ENCODE data around the gene VPS41. TPM values are rescaled to one million over a fixed set of nuclear protein-coding genes. Genes with fewer than 3 reads are reported as not detected.

Gene VPS41
- polyA plus RNA-seq, 3 donors = 12.7 to 62.2 (median 56.7) TPM

- Histone ChIP-seq H3K9me3 (replicated peaks in 1 of 2; ENCODE audit: control insufficient read depth in 1 of 2, insufficient read depth in 1 of 2, low read length in 2 of 2) (no peaks in the 10 kb centered on the region), H3K36me3 (replicated peaks in 1 of 2; ENCODE audit: control insufficient read depth in 1 of 2, insufficient read depth in 2 of 2, low read length in 2 of 2) (no peaks in the 10 kb centered on the region), H3K79me2 (ENCODE audit: insufficient read depth, low read length) (peaks cover 70% of the 10 kb centered on the region), H3K4me2 (replicated peaks; ENCODE audit: extremely low read depth, low read length, poor library complexity, severe bottlenecking) (no peak overlapping the region), H3K27me3 (ENCODE audit: control insufficient read depth in 2 of 2, insufficient read depth in 2 of 2, low read length in 2 of 2) (no peaks in the 10 kb centered on the region), H3K4me3 (replicated peaks in 1 of 3; ENCODE audit: low read depth in 2 of 3, low read length in 3 of 3) (no peak overlapping the region), H3K9ac (ENCODE audit: insufficient read depth, low read length, poor library complexity, severe bottlenecking) (no peak overlapping the region), H3K27ac (ENCODE audit: low read depth in 1 of 2, low read length in 2 of 2) (no peak overlapping the region), H4K20me1 (ENCODE audit: insufficient read depth, low read length) (peaks cover 70% of the 10 kb centered on the region), H3K4me1 (ENCODE audit: control insufficient read depth in 1 of 2, insufficient read depth in 2 of 2, low read length in 2 of 2) (peaks cover 22 to 34% of the 10 kb centered on the region in 2 donors), H2AFZ (ENCODE audit: insufficient read depth, low read depth, low read length, poor library complexity, severe bottlenecking) (no peak overlapping the region)
- Mint-ChIP-seq H3K9me3 (no peaks in the 10 kb centered on the region), H3K27ac (peak overlapping the region in 2 of 7 donors; percentile 6 to 22), H3K27me3 (ENCODE audit: low read depth in 3 of 3) (peaks cover 0 to 2% (median 0%) of the 10 kb centered on the region in 3 donors), H3K4me3 (no peak overlapping the region), H3K36me3 (peaks cover 0 to 11% of the 10 kb centered on the region in 2 donors), H3K4me1 (peaks cover 43% of the 10 kb centered on the region)
- TF ChIP-seq CTCF (IDR thresholded peaks at IDR 0.05) = no peak
- DNase-seq = no peak
- no CpG with 5 or more reads among the region's 3 CpGs for WGBS (ENCODE audit: insufficient coverage)
- intact Hi-C loops (cut with micrococcal nuclease) = no loop called here
Observed at GRCh38 chr7:38905056-38905759, 3.8 kb downstream of the VPS41 start.

DNA sequence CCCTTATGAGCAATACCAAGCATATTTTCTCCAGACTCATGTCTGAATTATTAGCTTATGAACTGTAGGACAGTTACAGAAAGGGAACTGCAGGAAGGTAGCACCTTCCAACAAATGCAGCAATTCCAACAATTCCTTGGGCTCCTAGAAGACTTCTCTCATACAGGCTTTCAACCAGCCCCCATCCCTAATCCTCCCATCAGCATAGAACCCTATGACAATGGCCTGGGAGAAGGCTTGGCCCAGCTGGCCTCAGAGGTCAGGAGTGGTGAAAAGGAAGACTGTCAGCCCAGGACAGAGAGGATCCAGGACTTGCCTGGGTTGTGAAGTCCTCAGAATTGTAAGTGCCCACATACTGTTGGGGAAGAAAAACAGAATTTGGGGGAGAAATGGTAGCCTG, 5.9 kb downstream of the VPS41 start:
- H3K4me1 Mint-ChIP-seq = peaks cover 38% of the 10 kb centered on the region
- no peak overlapping the region for H3K4me3 Mint-ChIP-seq
- H3K4me2 ChIP-seq (replicated peaks; ENCODE audit: extremely low read depth, low read length, poor library complexity, severe bottlenecking) = no peak overlapping the region
- no peaks in the 10 kb centered on the region for H3K9me3 Mint-ChIP-seq
- H3K9ac ChIP-seq (ENCODE audit: insufficient read depth, low read length, poor library complexity, severe bottlenecking) = no peak overlapping the region
- no peaks in the 10 kb centered on the region for H3K27me3 ChIP-seq (ENCODE audit: control insufficient read depth in 2 of 2, insufficient read depth in 2 of 2, low read length in 2 of 2)
- H3K79me2 ChIP-seq (ENCODE audit: insufficient read depth, low read length) = peaks cover 60% of the 10 kb centered on the region
- H2AFZ ChIP-seq (ENCODE audit: insufficient read depth, low read depth, low read length, poor library complexity, severe bottlenecking) = no peak overlapping the region
- H3K4me3 ChIP-seq (replicated peaks in 1 of 3; ENCODE audit: low read depth in 2 of 3, low read length in 3 of 3) = no peak overlapping the region
- peaks cover 0 to 11% of the 10 kb centered on the region in 2 donors for H3K36me3 ChIP-seq (replicated peaks in 1 of 2; ENCODE audit: control insufficient read depth in 1 of 2, insufficient read depth in 2 of 2, low read length in 2 of 2)
- H3K4me1 ChIP-seq (ENCODE audit: control insufficient read depth in 1 of 2, insufficient read depth in 2 of 2, low read length in 2 of 2) = peaks cover 16 to 27% of the 10 kb centered on the region in 2 donors
- intact Hi-C loops (cut with micrococcal nuclease) = no loop called here
- TF ChIP-seq CTCF (IDR thresholded peaks at IDR 0.05) = no peak
- H3K9me3 ChIP-seq (replicated peaks in 1 of 2; ENCODE audit: control insufficient read depth in 1 of 2, insufficient read depth in 1 of 2, low read length in 2 of 2) = no peaks in the 10 kb centered on the region
- H3K27ac Mint-ChIP-seq = peak overlapping the region in 1 of 7 donors; percentile 54
- H3K27ac ChIP-seq (ENCODE audit: low read depth in 1 of 2, low read length in 2 of 2) = no peak overlapping the region
- peaks cover 7 to 20% of the 10 kb centered on the region in 2 donors for H3K36me3 Mint-ChIP-seq
- DNase-seq = no peak
- H4K20me1 ChIP-seq (ENCODE audit: insufficient read depth, low read length) = peaks cover 92% of the 10 kb centered on the region
- H3K27me3 Mint-ChIP-seq (ENCODE audit: low read depth in 3 of 3) = peaks cover 0 to 2% (median 0%) of the 10 kb centered on the region in 3 donors

Measured in CD14-positive monocyte (primary cell).